Type B pancreatic cell (in vitro differentiated cells): ENCODE measurements around the gene TIAM2. TPM values are rescaled to one million over a fixed set of nuclear protein-coding genes. Genes with fewer than 3 reads are reported as not detected.
A peak's percentile ranks its signal among the peaks of the same experiment; 100 is the strongest.

ENCODE experiments used
- DNase-seq: peaks from one replicate; pipeline ENCODE4 v3.0.0; 2021; ENCODE audit warnings: mixed read lengths; ENCODE audit not compliant: unreplicated experiment; ENCODE audit errors: extremely low spot score
- H3K27ac Mint-ChIP-seq: 2 replicates; pipeline ENCODE4 v1.8.0; 2021; ENCODE audit warnings: mild to moderate bottlenecking, mixed read lengths
- H3K27me3 Mint-ChIP-seq: 2 replicates; pipeline ENCODE4 v1.8.0; 2021; ENCODE audit warnings: mixed read lengths
- H3K36me3 Mint-ChIP-seq: 2 replicates; pipeline ENCODE4 v1.8.0; 2021; ENCODE audit warnings: mixed read lengths
- H3K4me1 Mint-ChIP-seq: one replicate; pipeline ENCODE4 v1.8.0; 2021; ENCODE audit warnings: mixed read lengths; ENCODE audit not compliant: unreplicated experiment
- H3K4me3 Mint-ChIP-seq: 2 replicates; pipeline ENCODE4 v1.8.0; 2021; ENCODE audit warnings: mild to moderate bottlenecking, mixed read lengths
- H3K9me3 Mint-ChIP-seq: 2 replicates; pipeline ENCODE4 v1.8.0; 2021; ENCODE audit warnings: mixed read lengths
- total RNA-seq: library from RNA; stranded (reverse); gene quantifications from 2 replicates; pipeline ENCODE4 v1.2.1, GENCODE V29; 2021; ENCODE audit warnings: low replicate concordance
- TF ChIP-seq, protein P1 (sequence below): fragments of 200-600 bp; sonication (generic); conservative IDR thresholded peaks from 2 replicates; pipeline ENCODE4 v1.5.0; 2021; ENCODE audit warnings: antibody characterized with exemption, mild to moderate bottlenecking

The TIAM2 gene
- total RNA-seq, 1 donor from 2014 or later, result 13.5 TPM

DNA sequence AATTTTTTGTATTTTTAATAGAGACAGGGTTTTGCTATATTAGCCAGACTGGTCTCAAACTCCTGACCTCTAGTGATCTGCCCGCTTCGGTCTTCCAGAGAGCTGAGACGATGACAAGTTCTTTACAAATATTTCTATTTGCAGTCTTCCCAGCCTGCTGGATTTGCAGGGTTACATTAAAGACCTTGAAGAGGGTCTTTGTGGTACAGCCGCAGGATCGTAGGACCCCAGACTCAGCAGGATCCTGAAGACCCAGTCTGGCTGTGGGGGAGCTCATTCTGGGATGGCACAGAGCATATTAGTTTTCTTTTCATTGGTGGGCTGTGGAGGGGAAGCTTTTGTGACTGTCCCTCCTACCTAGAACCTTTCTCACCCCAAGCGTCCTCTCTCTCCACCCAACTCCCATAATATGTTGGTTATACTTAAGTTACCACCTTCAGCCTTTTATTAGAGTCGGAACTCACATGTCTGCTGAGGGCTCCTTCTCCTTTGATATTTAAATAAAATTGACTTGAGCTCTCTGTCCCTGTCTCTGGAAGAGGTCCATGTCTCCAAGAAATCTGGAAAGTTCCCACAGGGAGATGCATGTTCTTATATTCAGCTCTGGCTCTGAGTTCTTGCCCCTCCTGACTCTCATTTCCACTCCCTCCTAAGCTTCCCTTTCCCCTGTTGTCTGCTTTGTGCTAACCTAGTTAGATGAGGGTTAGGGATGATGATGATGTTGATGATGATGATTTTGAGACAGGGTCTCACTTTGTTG is 72.0 kb downstream of the TIAM2 start:
- Mint-ChIP-seq H3K27me3 (no peaks in the 10 kb centered on the region), H3K4me1 (no peaks in the 10 kb centered on the region), H3K9me3 (no peaks in the 10 kb centered on the region), H3K4me3 (no peak overlapping the region), H3K36me3 (no peaks in the 10 kb centered on the region), H3K27ac (no peak overlapping the region)
- TF ChIP-seq, protein P1, sequence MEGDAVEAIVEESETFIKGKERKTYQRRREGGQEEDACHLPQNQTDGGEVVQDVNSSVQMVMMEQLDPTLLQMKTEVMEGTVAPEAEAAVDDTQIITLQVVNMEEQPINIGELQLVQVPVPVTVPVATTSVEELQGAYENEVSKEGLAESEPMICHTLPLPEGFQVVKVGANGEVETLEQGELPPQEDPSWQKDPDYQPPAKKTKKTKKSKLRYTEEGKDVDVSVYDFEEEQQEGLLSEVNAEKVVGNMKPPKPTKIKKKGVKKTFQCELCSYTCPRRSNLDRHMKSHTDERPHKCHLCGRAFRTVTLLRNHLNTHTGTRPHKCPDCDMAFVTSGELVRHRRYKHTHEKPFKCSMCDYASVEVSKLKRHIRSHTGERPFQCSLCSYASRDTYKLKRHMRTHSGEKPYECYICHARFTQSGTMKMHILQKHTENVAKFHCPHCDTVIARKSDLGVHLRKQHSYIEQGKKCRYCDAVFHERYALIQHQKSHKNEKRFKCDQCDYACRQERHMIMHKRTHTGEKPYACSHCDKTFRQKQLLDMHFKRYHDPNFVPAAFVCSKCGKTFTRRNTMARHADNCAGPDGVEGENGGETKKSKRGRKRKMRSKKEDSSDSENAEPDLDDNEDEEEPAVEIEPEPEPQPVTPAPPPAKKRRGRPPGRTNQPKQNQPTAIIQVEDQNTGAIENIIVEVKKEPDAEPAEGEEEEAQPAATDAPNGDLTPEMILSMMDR, result no peak
- no peak for DNase-seq

DNA sequence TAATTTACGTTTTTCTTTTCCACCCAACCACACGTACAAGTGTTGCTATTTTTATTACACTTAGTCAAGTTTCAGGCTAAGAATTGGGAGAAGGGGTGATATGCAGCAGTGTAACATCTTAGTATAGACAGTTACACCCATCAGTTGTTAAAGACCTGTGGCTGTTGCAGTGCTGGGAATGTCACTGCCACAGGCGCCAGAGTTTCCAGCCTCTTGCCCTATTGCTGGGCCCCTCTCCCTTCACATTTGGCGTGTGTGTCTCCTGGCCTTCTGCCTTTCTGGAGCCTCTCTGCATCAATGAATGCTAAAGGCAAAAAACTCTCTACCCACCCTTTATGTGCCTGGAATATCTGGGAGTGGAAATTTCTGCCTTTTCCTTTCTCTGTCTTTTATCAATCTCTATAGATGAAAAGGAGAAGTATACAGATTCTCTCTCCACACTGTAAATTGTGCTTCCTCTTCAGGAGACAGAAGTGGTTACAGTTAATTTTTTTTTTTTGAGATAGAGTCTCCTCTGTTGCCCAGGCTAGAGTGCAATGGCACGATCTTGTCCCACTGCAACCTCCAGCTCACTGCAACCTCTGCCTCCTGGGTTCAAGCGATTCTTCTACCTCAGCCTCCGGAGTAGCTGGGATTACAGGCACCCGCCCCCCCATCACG is 73.0 kb downstream of the TIAM2 start:
- no peak overlapping the region for H3K27ac Mint-ChIP-seq

DNA sequence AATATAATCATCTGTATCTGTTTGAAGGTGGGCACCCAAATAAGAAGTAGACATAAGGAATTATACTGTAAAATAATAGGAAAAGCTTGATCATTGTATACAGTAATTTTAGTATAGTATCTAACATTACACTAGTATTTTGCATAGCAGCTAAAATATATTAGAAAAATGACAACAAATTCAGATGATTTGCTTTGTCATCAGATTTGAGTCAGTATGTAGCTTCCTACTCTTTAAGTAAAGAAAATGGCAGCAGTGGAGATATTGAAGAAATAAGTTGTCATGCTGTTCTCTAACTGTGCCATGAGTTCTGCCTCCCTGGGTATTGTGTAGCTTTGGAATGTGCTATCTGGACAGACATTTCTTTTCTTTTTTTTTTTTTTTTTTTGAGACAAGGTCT is 74.4 kb downstream of the TIAM2 start:
- no peak overlapping the region for H3K27ac Mint-ChIP-seq
- no peaks in the 10 kb centered on the region for H3K27me3 Mint-ChIP-seq
- no peak overlapping the region for H3K4me3 Mint-ChIP-seq
- TF ChIP-seq, protein P1, result no peak
- no peaks in the 10 kb centered on the region for H3K4me1 Mint-ChIP-seq
- peaks cover 6% of the 10 kb centered on the region for H3K9me3 Mint-ChIP-seq
- peaks cover 4% of the 10 kb centered on the region for H3K36me3 Mint-ChIP-seq
- no peak for DNase-seq

More for the DNA sequence above, 73.0 kb downstream of the TIAM2 start:
- Mint-ChIP-seq H3K27me3 (no peaks in the 10 kb centered on the region), H3K4me3 (no peak overlapping the region), H3K36me3 (peaks cover 4% of the 10 kb centered on the region), H3K9me3 (peaks cover 6% of the 10 kb centered on the region), H3K4me1 (no peaks in the 10 kb centered on the region)
- no peak for DNase-seq
- TF ChIP-seq, protein P1, result no peak

DNA sequence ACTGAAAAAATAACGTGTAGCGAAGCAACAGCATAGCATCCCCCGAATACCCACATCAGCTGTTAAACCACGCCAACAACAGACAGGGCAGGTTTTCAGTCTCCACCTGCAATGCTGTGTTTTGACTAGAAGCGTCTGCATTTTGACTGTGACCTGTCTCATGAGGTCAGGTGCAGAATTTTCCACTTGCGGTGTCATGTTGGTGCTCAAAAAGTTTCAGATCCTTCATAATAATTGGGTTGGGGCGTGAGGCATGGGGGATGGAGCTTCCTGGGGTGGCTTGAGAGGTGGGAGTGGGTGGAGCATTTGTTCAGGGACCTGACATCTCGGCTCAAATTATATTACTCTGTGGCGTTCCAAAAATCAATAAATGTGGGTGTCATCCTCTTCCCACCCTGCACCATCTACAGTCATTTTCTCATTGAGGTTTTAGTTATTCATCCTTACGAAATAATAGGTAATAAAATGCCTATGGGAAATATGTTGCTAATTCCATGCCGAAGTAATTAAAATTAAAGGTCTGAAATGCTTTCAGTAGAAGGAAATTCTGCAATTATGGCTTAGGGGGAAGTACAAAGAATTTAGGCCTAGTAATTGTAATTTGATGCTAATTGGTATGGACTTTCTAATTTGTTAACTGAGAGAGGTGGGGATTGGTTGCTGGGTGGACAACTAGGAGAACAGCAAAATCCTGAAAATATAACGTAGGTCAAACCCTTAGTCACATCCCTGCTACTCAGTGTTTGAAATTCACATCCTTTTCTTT is 81.0 kb downstream of the TIAM2 start:
- H3K36me3 Mint-ChIP-seq, result peaks cover 4% of the 10 kb centered on the region
- peaks cover 39% of the 10 kb centered on the region for H3K4me1 Mint-ChIP-seq
- H3K9me3 Mint-ChIP-seq, result peaks cover 6% of the 10 kb centered on the region
- no peak for DNase-seq
- H3K27ac Mint-ChIP-seq, result no peak overlapping the region
- H3K27me3 Mint-ChIP-seq, result no peaks in the 10 kb centered on the region
- TF ChIP-seq, protein P1, result no peak
- H3K4me3 Mint-ChIP-seq, result no peak overlapping the region

DNA sequence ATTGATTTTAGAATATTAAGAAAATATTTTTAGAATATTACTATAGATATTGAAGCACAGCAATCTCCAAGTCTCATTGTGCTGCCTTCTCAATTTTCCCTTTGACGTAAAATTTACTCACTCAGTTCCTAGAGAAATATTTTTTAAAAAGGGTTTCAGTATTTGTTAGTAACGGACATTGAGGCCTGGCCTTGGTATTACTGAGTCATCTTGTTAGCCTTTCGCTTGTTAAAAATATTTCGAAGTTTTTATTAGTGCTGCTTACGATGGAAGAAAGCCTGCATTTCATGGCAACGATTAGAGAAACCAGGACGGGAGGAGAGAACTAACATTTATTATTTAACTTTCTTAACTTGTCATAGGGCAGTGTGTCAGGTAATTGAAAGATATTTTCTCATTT is 82.2 kb downstream of the TIAM2 start:
- H3K4me1 Mint-ChIP-seq, result peaks cover 42% of the 10 kb centered on the region
- TF ChIP-seq, protein P1, result no peak
- peaks cover 4% of the 10 kb centered on the region for H3K9me3 Mint-ChIP-seq
- no peak for DNase-seq
- H3K4me3 Mint-ChIP-seq, result no peak overlapping the region
- peak overlapping the region; percentile 50 for H3K27ac Mint-ChIP-seq
- H3K27me3 Mint-ChIP-seq, result no peaks in the 10 kb centered on the region
- H3K36me3 Mint-ChIP-seq, result peaks cover 4% of the 10 kb centered on the region
